Measurements from ENCODE around the gene ZNF215.
"Not testable (repeated sequence)": the region's sequence is repeated elsewhere in the genome, so short reads cannot be mapped to it uniquely, and the experiment has no call there.

Gene ZNF215

DNA sequence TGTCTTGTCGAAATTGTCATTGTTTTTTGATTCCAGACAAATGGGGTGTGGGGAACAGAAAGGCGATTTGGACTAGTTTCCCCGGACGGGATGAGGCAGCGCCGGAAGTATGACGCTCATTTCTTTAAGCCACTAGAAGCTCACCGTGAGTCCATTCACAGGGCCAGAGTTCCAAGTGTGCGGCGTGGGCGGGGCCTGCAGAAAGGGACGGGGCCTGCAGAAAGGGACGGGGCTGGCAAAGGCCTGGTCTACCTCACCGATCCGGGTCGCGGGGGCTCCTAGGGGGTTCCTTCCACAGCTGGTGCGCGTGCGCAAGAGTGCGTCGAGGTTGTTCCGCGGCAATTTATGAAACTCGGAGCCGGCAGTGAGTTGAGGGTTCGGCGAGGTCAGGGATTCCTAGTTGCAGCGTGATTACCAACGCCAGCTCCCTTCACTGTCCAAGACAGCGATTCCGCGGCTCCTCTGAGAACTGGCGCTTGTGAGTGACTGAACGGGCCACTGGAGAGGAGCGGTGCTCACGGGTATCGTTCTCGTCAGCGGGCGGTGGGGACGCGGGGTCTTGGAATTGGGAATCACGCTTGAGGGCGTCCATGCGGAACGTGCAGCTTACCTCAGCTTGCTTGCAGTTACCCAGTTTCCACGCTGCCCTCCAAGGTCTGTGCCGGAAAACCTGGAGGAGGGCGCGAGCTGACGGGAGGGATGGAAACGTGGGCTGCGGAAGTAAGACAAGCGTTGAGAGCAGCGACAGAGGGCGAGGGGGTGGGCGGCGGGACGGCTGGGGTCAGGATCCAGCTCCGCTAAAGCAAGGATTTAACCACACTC, at the start of gene ZNF215:
Gene ZNF215 (plus strand): TSS at position 219 of the 822 bp plus-strand sequence. CDS start 5,847 bp downstream, outside the sequence.
- peak; percentile 58 for DNase-seq

- DNase-seq: peak; percentile 16
These were observed 49.3 kb upstream of the ZNF215 start for GRCh38 chr11:6876914-6877313.

DNA sequence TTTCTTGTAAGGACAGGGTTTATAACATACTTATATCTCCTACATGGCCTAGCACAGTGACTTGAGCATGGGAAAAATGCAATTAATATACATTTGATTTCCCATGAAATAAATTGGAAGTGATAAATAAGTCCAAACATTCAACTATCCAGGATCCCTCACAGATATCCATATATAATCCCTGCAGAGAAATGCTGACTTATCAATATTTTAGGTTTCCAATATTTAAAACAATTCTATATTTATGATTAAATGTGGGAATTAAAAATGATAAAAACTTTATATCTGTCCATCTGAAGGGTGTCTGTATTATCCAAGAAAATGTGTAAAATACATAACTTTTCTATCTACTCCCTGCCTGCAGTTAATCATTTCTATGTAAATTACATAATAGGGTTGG, 43.5 kb upstream of the ZNF215 start:
- DNase-seq: no peak

DNA sequence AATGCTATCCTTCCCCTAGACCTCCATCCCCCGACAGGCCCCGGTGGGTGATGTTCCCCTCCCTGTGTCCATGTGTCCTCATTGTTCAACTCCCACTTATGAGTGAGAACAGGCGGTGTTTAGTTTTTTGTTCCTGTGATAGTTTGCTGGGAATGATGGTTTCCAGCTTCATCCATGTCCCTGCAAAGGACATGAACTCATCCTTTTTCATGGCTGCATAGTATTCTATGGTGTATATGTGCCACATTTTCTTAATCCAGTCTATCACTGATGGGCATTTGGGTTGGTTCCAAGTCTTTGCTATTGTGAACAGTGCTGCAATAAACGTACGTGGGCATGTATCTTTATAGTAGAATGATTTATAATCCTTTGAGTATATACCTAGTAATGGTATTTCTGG, 38.5 kb upstream of the ZNF215 start:
- DNase-seq: not testable (repeated sequence)

- no peak for DNase-seq
These were observed 37.4 kb upstream of the ZNF215 start for GRCh38 chr11:6888830-6889229.

GRCh38 chr11:6889835-6890234, 36.4 kb upstream of the ZNF215 start:
- no peak for DNase-seq

DNA sequence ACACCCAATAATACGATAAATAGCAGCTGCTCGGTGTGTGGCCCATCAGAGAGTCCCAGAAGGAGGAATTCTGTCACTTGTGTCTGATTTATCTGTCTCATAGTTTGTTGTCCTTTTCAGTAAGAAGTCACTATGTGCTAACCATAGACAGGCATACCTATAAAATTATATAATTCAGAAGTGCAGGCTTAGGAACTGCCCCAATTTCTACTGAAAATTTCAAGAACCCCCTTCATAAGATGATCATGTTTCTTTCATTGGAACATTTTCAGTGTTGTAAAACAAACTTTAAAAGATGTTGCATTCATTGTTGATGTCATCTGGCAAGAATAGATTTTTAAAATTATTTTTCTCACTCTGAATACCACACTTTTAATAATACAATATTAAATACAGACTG, 33.8 kb upstream of the ZNF215 start, which contains the start of gene OR2D2:
Gene OR2D2 (minus strand): TSS at position 101 of the 400 bp plus-strand sequence. CDS start 0 bp downstream, at position 101.
- no peak for DNase-seq

- no peak for DNase-seq
These were observed 32.1 kb upstream of the ZNF215 start for GRCh38 chr11:6894097-6894496.

- DNase-seq: no peak
These were observed 31.2 kb upstream of the ZNF215 start for GRCh38 chr11:6895010-6895409.

DNA sequence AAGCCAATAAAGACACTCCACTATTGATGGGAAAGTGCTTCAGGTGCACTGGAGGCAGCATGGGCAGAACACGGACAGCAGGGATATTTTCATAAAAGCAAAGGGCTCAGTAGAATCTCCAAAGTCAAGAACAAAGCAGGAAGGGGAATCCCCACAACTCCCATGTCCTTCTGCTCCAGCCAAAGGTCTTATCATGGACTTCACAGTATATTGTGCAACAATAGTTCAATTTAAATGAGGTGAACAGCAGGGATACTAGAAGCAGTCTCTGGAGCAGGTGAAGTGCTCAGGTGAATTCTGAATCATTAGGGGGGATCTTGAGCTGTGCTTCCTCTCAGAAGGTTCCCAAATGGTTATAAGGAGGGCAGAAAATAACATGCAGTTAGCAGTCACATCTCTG, 27.3 kb upstream of the ZNF215 start:
- DNase-seq: no peak

DNA sequence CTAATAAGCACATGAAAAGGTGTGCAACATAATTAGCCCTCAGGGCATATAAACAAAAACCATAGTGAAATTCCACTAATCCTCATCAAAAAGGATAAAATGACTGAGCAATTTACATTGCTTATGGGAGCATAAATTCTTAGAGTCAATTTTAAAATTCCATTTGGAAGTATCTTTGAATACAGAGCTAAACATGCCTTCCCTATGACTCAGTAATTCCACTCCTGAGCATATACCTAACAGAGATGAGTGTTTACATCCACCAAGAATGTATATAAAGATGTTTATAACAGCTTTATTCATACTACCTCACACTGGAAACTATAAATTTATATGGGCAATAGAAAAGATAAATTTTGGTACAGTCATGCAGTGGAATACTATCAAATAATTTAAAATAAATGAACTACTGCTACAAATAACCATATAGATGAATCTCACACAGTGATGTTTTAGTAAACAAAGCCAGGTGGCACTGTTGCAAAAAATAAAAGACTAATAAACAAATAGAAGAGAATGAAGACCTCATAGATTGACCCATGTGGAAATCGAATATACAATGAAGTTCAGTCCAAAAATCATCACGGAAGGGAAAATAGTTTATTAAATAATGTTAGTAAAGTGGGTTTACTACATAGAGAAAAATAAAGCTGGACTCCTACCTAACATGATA, 25.8 kb upstream of the ZNF215 start:
- no peak for DNase-seq

DNA sequence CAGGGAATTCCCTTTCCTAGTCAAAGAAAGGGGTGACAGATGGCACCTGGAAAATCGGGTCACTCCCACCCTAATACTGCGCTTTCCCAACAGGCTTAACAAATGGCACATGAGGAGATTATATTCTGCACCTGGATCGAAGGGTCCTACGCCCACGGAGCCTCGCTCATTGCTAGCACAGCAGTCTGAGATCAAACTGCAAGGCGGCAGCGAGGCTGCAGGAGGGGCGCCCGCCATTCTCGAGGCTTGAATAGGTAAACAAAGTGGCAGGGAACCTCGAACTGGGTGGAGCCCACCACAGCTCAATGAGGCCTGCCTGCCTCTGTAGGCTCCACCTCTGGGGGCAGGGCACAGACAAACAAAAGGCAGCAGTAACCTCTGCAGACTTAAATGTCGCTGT, 21.4 kb upstream of the ZNF215 start:
- not testable (repeated sequence) for DNase-seq

DNA sequence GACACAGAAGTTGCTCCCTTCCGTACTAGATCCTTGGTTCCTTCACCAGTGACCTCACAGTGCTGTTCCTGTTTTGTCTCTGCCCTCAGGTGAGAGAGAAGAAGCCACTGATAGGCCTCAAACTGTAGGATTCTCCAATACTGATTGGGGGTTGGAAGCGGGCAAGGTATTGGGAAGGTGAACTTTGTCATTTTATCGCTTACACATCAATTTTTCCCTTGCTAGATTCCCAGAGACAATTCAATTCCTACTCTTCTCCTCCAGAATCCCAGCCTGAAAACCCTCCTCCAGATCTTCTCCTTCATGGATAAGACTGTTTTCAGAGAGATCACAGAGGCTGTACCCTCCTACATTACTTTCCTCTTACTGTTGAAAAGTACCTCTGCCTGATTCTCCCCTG, 14.8 kb upstream of the ZNF215 start:
- DNase-seq: no peak

- no peak for DNase-seq
These were observed 14.3 kb upstream of the ZNF215 start for GRCh38 chr11:6911948-6912347.

DNA sequence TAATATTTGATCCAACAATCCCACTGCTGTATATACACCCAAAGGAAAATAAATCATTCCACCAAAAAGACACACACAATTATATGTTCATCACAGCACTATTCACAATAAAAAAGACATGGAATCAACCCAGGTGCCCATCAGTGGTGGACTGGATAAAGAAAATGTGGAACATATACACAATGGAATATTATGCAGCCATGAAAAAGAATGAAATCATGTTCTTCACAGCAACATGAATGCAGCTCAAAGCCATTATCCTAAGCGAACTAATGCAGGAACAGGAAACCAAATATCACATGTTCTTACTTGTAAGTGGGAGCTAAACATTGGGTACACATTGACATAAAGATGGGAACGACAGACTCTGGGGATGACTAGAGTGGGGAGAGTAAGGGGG, 6.5 kb upstream of the ZNF215 start:
- no peak for DNase-seq

DNA sequence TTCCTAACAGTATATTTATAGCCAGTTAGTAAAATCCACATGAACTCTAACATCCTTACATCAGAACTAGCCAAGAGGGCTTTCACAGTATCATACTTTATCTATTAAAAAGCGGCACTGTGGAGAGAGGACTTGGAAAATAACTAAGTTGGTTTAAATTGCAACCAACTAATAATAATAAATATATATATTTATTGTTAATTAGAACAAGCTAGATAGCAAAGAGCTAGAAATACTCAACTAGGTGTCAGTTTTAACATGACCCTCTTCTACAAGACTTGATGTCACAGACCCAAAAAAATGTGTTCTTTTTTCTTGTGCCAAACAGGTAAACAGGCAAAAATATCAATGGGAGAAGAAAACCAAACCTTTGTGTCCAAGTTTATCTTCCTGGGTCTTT, 5.5 kb upstream of the ZNF215 start, which contains the start of gene OR2D3:
Gene OR2D3 (plus strand): TSS at position 301 of the 400 bp plus-strand sequence. CDS start 0 bp downstream, at position 301.
- no peak for DNase-seq

- no peak for DNase-seq
These were observed 1.1 kb upstream of the ZNF215 start for GRCh38 chr11:6925007-6925577.

- no peak for DNase-seq
These were observed 504 bp upstream of the ZNF215 start for GRCh38 chr11:6925636-6926207.

DNA sequence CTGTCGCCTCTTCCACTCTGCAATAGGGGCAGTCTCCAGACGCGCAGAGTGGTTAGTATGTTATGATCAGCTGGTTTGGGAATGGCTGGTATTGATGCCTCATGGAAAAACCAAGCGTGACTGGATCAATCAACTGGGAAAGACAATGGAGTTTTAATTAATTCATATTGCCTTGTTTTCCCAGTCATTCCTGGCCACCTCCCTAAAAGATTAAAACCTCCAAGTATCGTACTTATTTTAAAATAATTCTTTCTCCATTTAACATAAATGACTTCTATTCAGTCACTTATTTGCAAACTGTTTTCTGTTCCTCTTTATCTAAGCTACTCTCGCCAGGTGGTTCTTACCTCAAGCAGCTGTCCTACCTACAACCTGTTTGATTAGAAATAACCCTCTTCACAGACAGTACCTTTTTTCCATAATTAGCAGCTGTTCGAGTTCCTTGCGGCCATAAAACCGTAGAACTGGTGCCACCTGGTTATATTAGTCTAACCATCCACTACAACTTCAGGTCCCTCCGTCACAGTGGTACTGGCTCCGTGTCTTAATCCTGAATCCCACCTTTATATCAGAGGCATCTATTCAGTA, 898 bp downstream of the ZNF215 start:
- DNase-seq: no peak

GRCh38 chr11:6928916-6929315, 2.7 kb downstream of the ZNF215 start:
- DNase-seq: no peak

DNA sequence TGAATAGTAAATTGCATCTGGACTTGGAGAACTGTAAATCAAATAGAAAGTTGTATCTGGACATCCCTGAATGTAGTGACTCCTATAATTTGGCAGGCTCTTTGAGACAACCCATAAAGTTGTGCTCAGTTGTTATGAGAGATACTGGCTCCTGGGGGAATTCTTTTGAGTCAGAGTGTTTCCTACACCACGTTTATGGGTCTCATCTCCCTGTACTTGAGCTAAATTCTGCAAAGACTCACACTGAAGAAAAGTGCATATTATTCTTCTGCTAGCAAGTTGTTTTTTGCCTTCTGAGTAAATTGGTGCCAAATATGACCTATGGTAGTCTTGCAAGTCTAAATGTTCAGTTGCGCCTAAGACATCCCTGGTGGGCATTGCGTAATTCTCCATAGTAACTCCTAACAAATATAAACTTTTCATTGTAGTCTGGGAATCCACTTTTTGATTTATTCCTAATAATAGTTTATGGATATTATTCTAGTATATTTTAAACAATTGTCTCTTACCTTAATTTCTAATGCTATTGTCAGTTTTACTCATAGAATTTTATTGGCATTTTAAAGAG, 5.0 kb downstream of the ZNF215 start:
- no peak for DNase-seq

GRCh38 chr11:6932145-6932544, 5.9 kb downstream of the ZNF215 start:
- DNase-seq: no peak

GRCh38 chr11:6941970-6942369, 15.7 kb downstream of the ZNF215 start:
- DNase-seq: peak; percentile 26
